HCT116 (cell line): Measurements from ENCODE around the gene SFTPA1. TPM values are rescaled to one million over a fixed set of nuclear protein-coding genes. Genes with fewer than 3 reads are reported as not detected.

Experiments used
- ATAC-seq: fragments of 200-7000 bp; cut with Tn5 transposase; 2 replicates; pipeline ENCODE4 v1.9.1; 2020; ENCODE audit warnings: mild to moderate bottlenecking, moderate library complexity
- BruUV-seq: library from RNA; stranded (reverse); fragments of 400-500 nt; replicated peaks from 2 replicates; lab custom pipeline; 2021; lab: Mats Ljungman, UMichigan
- CTCF ChIA-PET: fragments of 300-600 bp; sonication (Branson Sonifier 250); formaldehyde crosslinking; loops from one replicate; lab custom pipeline; 2021; ENCODE audit warnings: antibody characterized with exemption; lab: Charles Lee
- POLR2A ChIA-PET: fragments of 300-600, 350-600 bp; sonication (Branson Sonifier 250); formaldehyde crosslinking; loops from one replicate; lab custom pipeline; 2021; ENCODE audit warnings: antibody characterized with exemption; lab: Charles Lee
- RAD21 ChIA-PET, 2 experiments: fragments of 300-600 bp; sonication (Branson Sonifier 250); formaldehyde crosslinking; loops; one replicate each; lab custom pipeline; 2023; ENCODE audit warnings: low total read pairs in 2 of 2; ENCODE audit not compliant: uncharacterized antibody in 2 of 2, unreplicated experiment in 2 of 2, low non-redundant PET in 1 of 2; lab: Charles Lee
- DNase-seq: peaks from one replicate; pipeline ENCODE4 v3.0.0-alpha.2; 2010; ENCODE audit warnings: low read depth, low spot score
- H2AFZ ChIP-seq: fragments of 200-600 bp; shearing (Covaris generic), sonication (generic); 2 replicates; pipeline ENCODE4 v1.6.1; 2017; ENCODE audit warnings: low read depth, mixed run types, mixed read lengths, antibody characterized with exemption, low read length; ENCODE audit not compliant: poor library complexity, severe bottlenecking
- H3K27ac ChIP-seq: 2 replicates; pipeline ENCODE4 v1.5.1; 2012; ENCODE audit warnings: low read depth, low read length
- H3K27me3 ChIP-seq: fragments of 200-600 bp; sonication (generic); 2 replicates; pipeline ENCODE4 v1.6.1; 2016; ENCODE audit warnings: mixed run types, low read length, mixed read lengths; ENCODE audit not compliant: insufficient read depth
- H3K36me3 ChIP-seq, 2 experiments: fragments of 200-500 bp in 1 of 2; fragments of 200-600 bp in 1 of 2; sonication (Bioruptor generic) in 1 of 2; sonication (generic) in 1 of 2; 2 replicates each; pipeline versions ENCODE4 v1.5.1 to v1.6.1; 2014 to 2016; ENCODE audit warnings: low read length in 2 of 2, inconsistent platforms in 1 of 2, mixed read lengths in 1 of 2, mixed run types in 1 of 2; ENCODE audit not compliant: insufficient read depth in 2 of 2, control insufficient read depth in 1 of 2
- H3K4me1 ChIP-seq, 2 experiments: fragments of 200-600 bp in 1 of 2; sonication (generic) in 1 of 2; 2 replicates each; pipeline versions ENCODE4 v1.5.1 to v1.6.1; 2012 to 2017; ENCODE audit warnings: low read length in 2 of 2, inconsistent platforms in 1 of 2, mild to moderate bottlenecking in 1 of 2, mixed read lengths in 1 of 2, mixed run types in 1 of 2, moderate library complexity in 1 of 2; ENCODE audit not compliant: insufficient read depth in 2 of 2, control insufficient read depth in 1 of 2
- H3K4me2 ChIP-seq: fragments of 200-600 bp; sonication (generic); 2 replicates; pipeline ENCODE4 v1.6.1; 2017; ENCODE audit warnings: mixed run types, low read length, mixed read lengths
- H3K4me3 ChIP-seq, 2 experiments: fragments of 200-600 bp in 1 of 2; sonication (generic) in 1 of 2; replicated peaks in 1 of 2; 2 replicates each; pipeline ENCODE4 v1.5.1; 2011 to 2016; ENCODE audit warnings: low read length in 2 of 2, control low read depth in 1 of 2, low read depth in 1 of 2, mild to moderate bottlenecking in 1 of 2, mixed read lengths in 1 of 2, mixed run types in 1 of 2
- H3K79me2 ChIP-seq: fragments of 200-600 bp; sonication (generic); 2 replicates; pipeline ENCODE4 v1.6.1; 2017; ENCODE audit warnings: mild to moderate bottlenecking, mixed run types, low read length, moderate library complexity, mixed read lengths; ENCODE audit not compliant: insufficient read depth
- H3K9ac ChIP-seq: fragments of 200-600 bp; sonication (generic); 2 replicates; pipeline ENCODE4 v1.6.1; 2016; ENCODE audit warnings: low read length, mixed read lengths
- H3K9me2 ChIP-seq: fragments of 200-600 bp; sonication (generic), shearing (Covaris generic); 2 replicates; pipeline ENCODE4 v1.6.1; 2017; ENCODE audit warnings: mixed run types, mild to moderate bottlenecking, moderate library complexity; ENCODE audit not compliant: insufficient read depth
- H3K9me3 ChIP-seq, 2 experiments: fragments of 200-500 bp in 1 of 2; fragments of 200-600 bp in 1 of 2; sonication (Bioruptor generic) in 1 of 2; sonication (generic) in 1 of 2; 2 replicates each; pipeline ENCODE4 v1.6.1; 2014 to 2017; ENCODE audit warnings: low read length in 2 of 2, mixed read lengths in 2 of 2, inconsistent platforms in 1 of 2, low read depth in 1 of 2, mild to moderate bottlenecking in 1 of 2, mixed run types in 1 of 2, moderate library complexity in 1 of 2; ENCODE audit not compliant: control insufficient read depth in 1 of 2, insufficient read depth in 1 of 2
- H4K20me1 ChIP-seq: fragments of 200-600 bp; sonication (generic), shearing (Covaris generic); 2 replicates; pipeline ENCODE4 v1.6.1; 2017; ENCODE audit warnings: mixed run types, mild to moderate bottlenecking, moderate library complexity; ENCODE audit not compliant: insufficient read depth
- CEBPB ChIP-seq: IDR thresholded peaks from 2 replicates; pipeline ENCODE4 v1.6.1; 2012; ENCODE audit warnings: low read depth
- EGR1 ChIP-seq: IDR thresholded peaks from 2 replicates; pipeline ENCODE4 v1.6.1; 2012; ENCODE audit warnings: low read depth
- EZH2 ChIP-seq: fragments of 200-600 bp; sonication (generic); IDR thresholded peaks from 2 replicates; pipeline ENCODE4 v1.6.1; 2017; ENCODE audit warnings: antibody characterized with exemption, mixed run types
- EZH2phosphoT487 ChIP-seq: fragments of 200-600 bp; IDR thresholded peaks from 2 replicates; pipeline ENCODE4 v1.6.1; 2018; ENCODE audit warnings: antibody characterized with exemption, borderline replicate concordance
- JUND ChIP-seq: IDR thresholded peaks from 2 replicates; pipeline ENCODE4 v1.6.1; 2012
- POLR2A ChIP-seq: IDR thresholded peaks from 2 replicates; pipeline ENCODE4 v1.7.0; 2011; ENCODE audit warnings: borderline replicate concordance; ENCODE audit not compliant: insufficient read depth, insufficient read length; ENCODE audit errors: extremely low read depth
- POLR2AphosphoS5 ChIP-seq: IDR thresholded peaks from 2 replicates; pipeline ENCODE4 v1.6.1; 2011; ENCODE audit warnings: mild to moderate bottlenecking, low read depth, low read length, moderate library complexity
- RAD21 ChIP-seq: IDR thresholded peaks from 2 replicates; pipeline ENCODE4 v1.6.1; 2012; ENCODE audit warnings: low read depth, mild to moderate bottlenecking
- SIN3A ChIP-seq: IDR thresholded peaks from 2 replicates; pipeline ENCODE4 v1.6.1; 2012; ENCODE audit warnings: low read depth
- SP1 ChIP-seq: IDR thresholded peaks from 2 replicates; pipeline ENCODE4 v1.6.1; 2012; ENCODE audit warnings: low read depth
- SRF ChIP-seq: IDR thresholded peaks from 2 replicates; pipeline ENCODE4 v1.6.1; 2012; ENCODE audit warnings: low read depth
- TCF7L2 ChIP-seq: IDR thresholded peaks from 2 replicates; pipeline ENCODE4 v1.7.0; 2011; ENCODE audit warnings: borderline replicate concordance, inconsistent platforms; ENCODE audit not compliant: insufficient read depth, insufficient read length; ENCODE audit errors: extremely low read depth
- YY1 ChIP-seq: IDR thresholded peaks from 2 replicates; pipeline ENCODE4 v1.6.1; 2011; ENCODE audit warnings: low read length, low read depth, moderate library complexity, mild to moderate bottlenecking; ENCODE audit not compliant: insufficient replicate concordance; ENCODE audit errors: extremely low read depth
- ZFX ChIP-seq: fragments of 450-650 bp; IDR thresholded peaks from 2 replicates; pipeline ENCODE4 v1.6.1; 2017
- ZNF274 ChIP-seq: fragments of 200-500 bp; sonication (Bioruptor generic); IDR thresholded peaks from 2 replicates; pipeline ENCODE4 v1.6.1; 2014; ENCODE audit warnings: mild to moderate bottlenecking, low read depth, low read length, inconsistent platforms
- intact Hi-C: fragments of 100-400 bp; cut with micrococcal nuclease; formaldehyde crosslinking; loops from 2 replicates; pipeline ENCODE4 v1.10.0; 2022
- total RNA-seq: library from RNA; stranded (reverse); gene quantifications from one replicate; pipeline ENCODE4 v1.2.1, GENCODE V29; 2021; ENCODE audit not compliant: unreplicated experiment
- TF ChIP-seq, protein P1 (sequence below), 3 experiments: fragments of 200-600 bp in 1 of 3; sonication (generic) in 1 of 3; IDR thresholded peaks in 2 of 3; conservative IDR thresholded peaks in 1 of 3; 2 replicates each; pipeline ENCODE4 v1.5.1; 2012 to 2017; ENCODE audit warnings: low read depth in 2 of 3, low read length in 2 of 3, antibody characterized with exemption in 1 of 3, borderline replicate concordance in 1 of 3, control low read depth in 1 of 3, mild to moderate bottlenecking in 1 of 3, mixed read lengths in 1 of 3, mixed run types in 1 of 3, moderate library complexity in 1 of 3; ENCODE audit not compliant: insufficient read depth in 1 of 3
- TF ChIP-seq, protein P2 (sequence below): IDR thresholded peaks from 2 replicates; pipeline ENCODE4 v1.6.1; 2011; ENCODE audit warnings: mild to moderate bottlenecking, low read length, moderate library complexity; ENCODE audit not compliant: insufficient replicate concordance; ENCODE audit errors: extremely low read depth
- TF ChIP-seq, protein P3 (sequence below): IDR thresholded peaks from 2 replicates; pipeline ENCODE4 v1.6.1; 2012

The SFTPA1 gene
- total RNA-seq, 1 experiment from 2014 or later = 6.5 TPM

DNA sequence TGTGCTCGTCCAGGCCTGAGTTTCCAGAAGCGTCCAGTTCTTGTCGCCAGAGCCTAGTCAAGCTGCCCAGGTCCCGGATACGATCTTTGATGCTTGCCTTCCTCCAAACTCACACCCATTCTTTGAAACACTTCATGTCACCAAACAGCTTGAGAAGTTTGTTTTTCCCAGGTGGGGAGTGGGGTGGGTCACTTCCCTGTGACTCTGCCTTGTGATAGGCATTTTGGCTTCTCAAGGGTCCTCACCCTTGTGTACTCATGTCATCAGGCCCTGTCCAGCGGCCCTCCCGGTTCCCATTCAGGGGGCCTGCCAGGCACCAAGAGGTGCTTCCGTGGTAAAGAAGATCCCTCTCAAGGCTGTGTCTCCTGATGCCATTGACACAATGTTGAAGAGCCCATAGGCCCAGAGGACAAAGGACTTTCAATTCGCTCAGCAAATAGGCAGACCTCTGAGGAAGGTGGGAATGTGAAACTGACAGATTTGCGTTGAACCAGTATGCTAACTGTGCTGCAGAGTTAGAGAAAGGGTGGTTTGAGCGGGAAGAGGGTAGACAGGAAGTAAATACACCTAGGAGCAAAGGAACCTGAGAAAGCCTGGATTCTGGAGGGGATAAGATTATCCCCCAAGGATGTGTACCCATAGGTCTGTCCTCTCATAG lies 24.7 kb upstream of the SFTPA1 start:
- Histone ChIP-seq H3K27ac (no peak overlapping the region), H3K4me3 (no peak overlapping the region), H3K27me3 (peaks cover 7% of the 10 kb centered on the region), H4K20me1 (no peaks in the 10 kb centered on the region), H3K4me2 (no peak overlapping the region), H3K9me3 (no peaks in the 10 kb centered on the region), H3K9me2 (no peaks in the 10 kb centered on the region), H3K36me3 (no peaks in the 10 kb centered on the region), H3K9ac (no peak overlapping the region), H3K79me2 (no peaks in the 10 kb centered on the region), H2AFZ (no peak overlapping the region), H3K4me1 (no peaks in the 10 kb centered on the region)
- POLR2A ChIA-PET = no interaction called here
- RAD21 ChIA-PET = no interaction called here
- intact Hi-C loops = no loop called here
- no peak for ATAC-seq
- CTCF ChIA-PET = no interaction called here
- no peak for DNase-seq
- BruUV-seq = no TSS peak
- TF ChIP-seq SRF = no peak
- TF ChIP-seq CEBPB = no peak
- TF ChIP-seq SIN3A = no peak
- TF ChIP-seq POLR2AphosphoS5 = no peak
- TF ChIP-seq EZH2 = no peak
- TF ChIP-seq YY1 = no peak
- TF ChIP-seq JUND = no peak
- TF ChIP-seq TCF7L2 = no peak
- TF ChIP-seq SP1 = no peak
- TF ChIP-seq ZFX = no peak
- no peak for TF ChIP-seq EGR1
- no peak for TF ChIP-seq POLR2A
- no peak for TF ChIP-seq RAD21
- TF ChIP-seq, protein P1, sequence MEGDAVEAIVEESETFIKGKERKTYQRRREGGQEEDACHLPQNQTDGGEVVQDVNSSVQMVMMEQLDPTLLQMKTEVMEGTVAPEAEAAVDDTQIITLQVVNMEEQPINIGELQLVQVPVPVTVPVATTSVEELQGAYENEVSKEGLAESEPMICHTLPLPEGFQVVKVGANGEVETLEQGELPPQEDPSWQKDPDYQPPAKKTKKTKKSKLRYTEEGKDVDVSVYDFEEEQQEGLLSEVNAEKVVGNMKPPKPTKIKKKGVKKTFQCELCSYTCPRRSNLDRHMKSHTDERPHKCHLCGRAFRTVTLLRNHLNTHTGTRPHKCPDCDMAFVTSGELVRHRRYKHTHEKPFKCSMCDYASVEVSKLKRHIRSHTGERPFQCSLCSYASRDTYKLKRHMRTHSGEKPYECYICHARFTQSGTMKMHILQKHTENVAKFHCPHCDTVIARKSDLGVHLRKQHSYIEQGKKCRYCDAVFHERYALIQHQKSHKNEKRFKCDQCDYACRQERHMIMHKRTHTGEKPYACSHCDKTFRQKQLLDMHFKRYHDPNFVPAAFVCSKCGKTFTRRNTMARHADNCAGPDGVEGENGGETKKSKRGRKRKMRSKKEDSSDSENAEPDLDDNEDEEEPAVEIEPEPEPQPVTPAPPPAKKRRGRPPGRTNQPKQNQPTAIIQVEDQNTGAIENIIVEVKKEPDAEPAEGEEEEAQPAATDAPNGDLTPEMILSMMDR (IDR thresholded peaks at IDR 0.05 in 2 of 3, conservative IDR thresholded peaks at IDR 0.05 in 1 of 3; ENCODE audit: borderline replicate concordance in 1 of 3, insufficient read depth in 1 of 3, low read depth in 2 of 3, low read length in 2 of 3) = no peak
- TF ChIP-seq ZNF274 = no peak
- TF ChIP-seq, protein P2, sequence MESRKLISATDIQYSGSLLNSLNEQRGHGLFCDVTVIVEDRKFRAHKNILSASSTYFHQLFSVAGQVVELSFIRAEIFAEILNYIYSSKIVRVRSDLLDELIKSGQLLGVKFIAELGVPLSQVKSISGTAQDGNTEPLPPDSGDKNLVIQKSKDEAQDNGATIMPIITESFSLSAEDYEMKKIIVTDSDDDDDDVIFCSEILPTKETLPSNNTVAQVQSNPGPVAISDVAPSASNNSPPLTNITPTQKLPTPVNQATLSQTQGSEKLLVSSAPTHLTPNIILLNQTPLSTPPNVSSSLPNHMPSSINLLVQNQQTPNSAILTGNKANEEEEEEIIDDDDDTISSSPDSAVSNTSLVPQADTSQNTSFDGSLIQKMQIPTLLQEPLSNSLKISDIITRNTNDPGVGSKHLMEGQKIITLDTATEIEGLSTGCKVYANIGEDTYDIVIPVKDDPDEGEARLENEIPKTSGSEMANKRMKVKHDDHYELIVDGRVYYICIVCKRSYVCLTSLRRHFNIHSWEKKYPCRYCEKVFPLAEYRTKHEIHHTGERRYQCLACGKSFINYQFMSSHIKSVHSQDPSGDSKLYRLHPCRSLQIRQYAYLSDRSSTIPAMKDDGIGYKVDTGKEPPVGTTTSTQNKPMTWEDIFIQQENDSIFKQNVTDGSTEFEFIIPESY = no peak
- TF ChIP-seq, protein P3, sequence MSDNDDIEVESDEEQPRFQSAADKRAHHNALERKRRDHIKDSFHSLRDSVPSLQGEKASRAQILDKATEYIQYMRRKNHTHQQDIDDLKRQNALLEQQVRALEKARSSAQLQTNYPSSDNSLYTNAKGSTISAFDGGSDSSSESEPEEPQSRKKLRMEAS = no peak
- no peak for TF ChIP-seq EZH2phosphoT487
